Liver (tissue), 9 donors: ENCODE measurements around the gene SLC5A6. TPM values are rescaled to one million over a fixed set of nuclear protein-coding genes. Genes with fewer than 3 reads are reported as not detected.

Experiments
- DNase-seq: peaks from one replicate; pipeline ENCODE4 v3.0.0-alpha.2; 2017; ENCODE audit warnings: low spot score
- H3K27ac ChIP-seq, 2 donors: one replicate each; pipeline ENCODE4 v1.7.0; 2013; ENCODE audit warnings: inconsistent platforms in 2 of 2, low read length in 2 of 2, control low read depth in 1 of 2, low read depth in 1 of 2, mild to moderate bottlenecking in 1 of 2
- H3K27me3 ChIP-seq, 4 donors: one replicate each; pipeline versions ENCODE4 v1.6.1 to v1.7.0; 2013; ENCODE audit warnings: low read length in 3 of 4, inconsistent platforms in 1 of 4, mild to moderate bottlenecking in 1 of 4, moderate library complexity in 1 of 4; ENCODE audit not compliant: control insufficient read depth in 4 of 4, insufficient read depth in 4 of 4
- H3K36me3 ChIP-seq, 4 donors: one replicate each; pipeline versions ENCODE4 v1.6.1 to v1.7.0; 2013; ENCODE audit warnings: low read length in 3 of 4, mild to moderate bottlenecking in 3 of 4, low read depth in 1 of 4, moderate library complexity in 1 of 4; ENCODE audit not compliant: control insufficient read depth in 4 of 4, insufficient read depth in 3 of 4
- H3K4me1 ChIP-seq, 4 donors: one replicate each; pipeline versions ENCODE4 v1.6.1 to v1.7.0; 2013; ENCODE audit warnings: low read length in 3 of 4, mild to moderate bottlenecking in 3 of 4, moderate library complexity in 1 of 4; ENCODE audit not compliant: control insufficient read depth in 4 of 4, insufficient read depth in 4 of 4
- H3K4me3 ChIP-seq, 3 donors: one replicate each; pipeline versions ENCODE4 v1.6.1 to v1.7.0; 2013; ENCODE audit warnings: low read length in 3 of 3, control low read depth in 1 of 3, low read depth in 1 of 3, mild to moderate bottlenecking in 1 of 3
- H3K9ac ChIP-seq, 2 donors: one replicate each; pipeline ENCODE4 v1.7.0; 2013; ENCODE audit warnings: low read length in 2 of 2, mild to moderate bottlenecking in 2 of 2, moderate library complexity in 2 of 2, control low read depth in 1 of 2, low read depth in 1 of 2
- H3K9me3 ChIP-seq, 4 donors: one replicate each; pipeline versions ENCODE4 v1.6.1 to v1.7.0; 2013; ENCODE audit warnings: low read length in 3 of 4; ENCODE audit not compliant: control insufficient read depth in 4 of 4
- ATF3 ChIP-seq: IDR thresholded peaks from 2 replicates; pipeline ENCODE4 v1.6.1; 2016; ENCODE audit warnings: antibody characterized with exemption
- CTCF ChIP-seq: fragments of 150-350 bp; IDR thresholded peaks from 2 replicates; pipeline ENCODE4 v1.5.1; 2017; ENCODE audit warnings: improper control_type of control experiment, low read depth, low read length; ENCODE audit not compliant: missing input control
- EGR1 ChIP-seq, 2 donors: IDR thresholded peaks; 2 replicates each; pipeline ENCODE4 v1.6.1; 2016 to 2018; ENCODE audit warnings: antibody characterized with exemption in 2 of 2, low read depth in 2 of 2
- FOXA1 ChIP-seq: IDR thresholded peaks from 2 replicates; pipeline ENCODE4 v1.6.1; 2016; ENCODE audit warnings: antibody characterized with exemption
- FOXA2 ChIP-seq: IDR thresholded peaks from 2 replicates; pipeline ENCODE4 v1.6.1; 2016; ENCODE audit warnings: antibody characterized with exemption
- GABPA ChIP-seq, 2 donors: IDR thresholded peaks in 1 of 2; conservative IDR thresholded peaks in 1 of 2; 2 replicates each; pipeline ENCODE4 v1.6.1; 2016; ENCODE audit warnings: antibody characterized with exemption in 2 of 2, mild to moderate bottlenecking in 1 of 2, moderate library complexity in 1 of 2
- HNF4A ChIP-seq, 2 donors: conservative IDR thresholded peaks; 2 replicates each; pipeline ENCODE4 v1.6.1; 2016; ENCODE audit warnings: antibody characterized with exemption in 2 of 2, mild to moderate bottlenecking in 2 of 2
- HNF4G ChIP-seq: IDR thresholded peaks from 2 replicates; pipeline ENCODE4 v1.6.1; 2016; ENCODE audit warnings: antibody characterized with exemption
- JUND ChIP-seq, 2 donors: IDR thresholded peaks; 2 replicates each; pipeline ENCODE4 v1.6.1; 2016; ENCODE audit warnings: antibody characterized with exemption in 2 of 2
- NR2F2 ChIP-seq: IDR thresholded peaks from 2 replicates; pipeline ENCODE4 v1.6.1; 2016; ENCODE audit warnings: antibody characterized with exemption
- RAD21 ChIP-seq, 2 donors: IDR thresholded peaks; 2 replicates each; pipeline ENCODE4 v1.6.1; 2016; ENCODE audit warnings: antibody characterized with exemption in 2 of 2, mild to moderate bottlenecking in 2 of 2
- REST ChIP-seq: IDR thresholded peaks from 2 replicates; pipeline ENCODE4 v1.6.1; 2016; ENCODE audit warnings: antibody characterized with exemption, mild to moderate bottlenecking
- RXRA ChIP-seq, 2 donors: IDR thresholded peaks; 2 replicates each; pipeline ENCODE4 v1.6.1; 2017 to 2018; ENCODE audit warnings: antibody characterized with exemption in 2 of 2, mild to moderate bottlenecking in 1 of 2
- SP1 ChIP-seq: IDR thresholded peaks from 2 replicates; pipeline ENCODE4 v1.6.1; 2018; ENCODE audit warnings: antibody characterized with exemption, mild to moderate bottlenecking
- TAF1 ChIP-seq: conservative IDR thresholded peaks from 2 replicates; pipeline ENCODE4 v1.6.1; 2016; ENCODE audit warnings: antibody characterized with exemption, mild to moderate bottlenecking
- YY1 ChIP-seq: IDR thresholded peaks from 2 replicates; pipeline ENCODE4 v1.6.1; 2016; ENCODE audit warnings: antibody characterized with exemption, mild to moderate bottlenecking
- ZBTB33 ChIP-seq: IDR thresholded peaks from 2 replicates; pipeline ENCODE4 v1.6.1; 2016; ENCODE audit warnings: antibody characterized with exemption
- WGBS: extraction: QIAGEN DNeasy Blood & Tissue Kit; methylation state at CpG from one replicate; pipeline ENCODE4 v1.1.7; 2013; 5-methylcytosine and 5-hydroxymethylcytosine counted together
- polyA plus RNA-seq, 2 donors: library from polyadenylated mRNA; stranded (reverse) in 1 of 2; unstranded in 1 of 2; fragments of 200-250 nt in 1 of 2; fragments of >200 nt in 1 of 2; fragmentation: Nextera tagmentation in 1 of 2; extraction: Ambion mirVana in 1 of 2; gene quantifications; one replicate each; pipeline versions ENCODE4 v1.2.1 to v1.2.3, GENCODE V29; 2013 to 2015
- total RNA-seq, 2 donors: library from RNA; depleted of rRNA; stranded (reverse); fragments of >200 nt; gene quantifications; one replicate each; pipeline ENCODE4 v1.2.3, GENCODE V29; 2014
- donor health status: healthy.
- donor health status: healthy.
- donor health status: healthy.
- donor health status: healthy.
- donor health status: healthy.

SLC5A6 gene
- total and polyA plus RNA-seq, 4 donors, result 12.5 to 217 (median 73.0) TPM

- Histone ChIP-seq H3K27me3 (no peaks in the 10 kb centered on the region), H3K36me3 (no peaks in the 10 kb centered on the region), H3K9ac (no peak overlapping the region), H3K4me3 (no peak overlapping the region), H3K27ac (peak overlapping the region; percentile 92 to 97), H3K9me3 (no peaks in the 10 kb centered on the region), H3K4me1 (peaks cover 10 to 23% (median 17%) of the 10 kb centered on the region in 4 donors)
- 93% methylated on average over 3 of the region's 3 CpGs for WGBS
- TF ChIP-seq REST, result no peak
- no peak for TF ChIP-seq RAD21 (IDR thresholded peaks at IDR 0.05)
- TF ChIP-seq NR2F2, result no peak
- no peak for TF ChIP-seq JUND (IDR thresholded peaks at IDR 0.05)
- TF ChIP-seq YY1, result no peak
- TF ChIP-seq HNF4A (conservative IDR thresholded peaks at IDR 0.05), result no peak
- TF ChIP-seq CTCF, result no peak
- no peak for TF ChIP-seq FOXA1
- DNase-seq, result no peak
These were observed 33.6 kb downstream of the SLC5A6 start for GRCh38 chr2:27178469-27178868.

GRCh38 chr2:27177441-27178351, 34.4 kb downstream of the SLC5A6 start:
- no peaks in the 10 kb centered on the region for H3K36me3 ChIP-seq
- H3K9ac ChIP-seq, result no peak overlapping the region
- WGBS, result 39% methylated on average over 15 of the region's 15 CpGs
- DNase-seq, result no peak
- H3K9me3 ChIP-seq, result no peaks in the 10 kb centered on the region
- H3K27ac ChIP-seq, result peak overlapping the region; percentile 56 to 97
- peaks cover 10 to 20% (median 17%) of the 10 kb centered on the region in 4 donors for H3K4me1 ChIP-seq
- H3K4me3 ChIP-seq, result no peak overlapping the region
- no peaks in the 10 kb centered on the region for H3K27me3 ChIP-seq
- peak; percentile 37 for TF ChIP-seq ATF3
- peak; percentile 36 for TF ChIP-seq HNF4G
- peak; percentile 57 for TF ChIP-seq ZBTB33
- TF ChIP-seq FOXA1, result peak; percentile 47
- TF ChIP-seq FOXA2, result peak; percentile 50
- TF ChIP-seq RAD21 (IDR thresholded peaks at IDR 0.05), result peak; percentile 19 to 40
- TF ChIP-seq NR2F2, result no peak
- peak in 1 of 2 donors; percentile 85 for TF ChIP-seq JUND (IDR thresholded peaks at IDR 0.05)
- no peak for TF ChIP-seq GABPA (IDR thresholded peaks at IDR 0.05 in 1 of 2, conservative IDR thresholded peaks at IDR 0.05 in 1 of 2)
- peak; percentile 51 to 91 for TF ChIP-seq RXRA (IDR thresholded peaks at IDR 0.05)
- peak in 1 of 2 donors; percentile 45 for TF ChIP-seq EGR1 (IDR thresholded peaks at IDR 0.05; ENCODE audit: low read depth in 2 of 2)
- no peak for TF ChIP-seq CTCF
- TF ChIP-seq HNF4A (conservative IDR thresholded peaks at IDR 0.05), result peak; percentile 86 to 90
- TF ChIP-seq TAF1, result no peak
- TF ChIP-seq SP1, result peak; percentile 85
